Measurements from ENCODE around the gene HDAC7. TPM values are rescaled to one million over a fixed set of nuclear protein-coding genes. Genes with fewer than 3 reads are reported as not detected.
"Not testable (repeated sequence)": the region's sequence is repeated elsewhere in the genome, so short reads cannot be mapped to it uniquely, and the experiment has no call there.

The HDAC7 gene
- polyA plus RNA-seq, 5 donors = 66.6 to 97.5 (median 85.7) TPM

DNA sequence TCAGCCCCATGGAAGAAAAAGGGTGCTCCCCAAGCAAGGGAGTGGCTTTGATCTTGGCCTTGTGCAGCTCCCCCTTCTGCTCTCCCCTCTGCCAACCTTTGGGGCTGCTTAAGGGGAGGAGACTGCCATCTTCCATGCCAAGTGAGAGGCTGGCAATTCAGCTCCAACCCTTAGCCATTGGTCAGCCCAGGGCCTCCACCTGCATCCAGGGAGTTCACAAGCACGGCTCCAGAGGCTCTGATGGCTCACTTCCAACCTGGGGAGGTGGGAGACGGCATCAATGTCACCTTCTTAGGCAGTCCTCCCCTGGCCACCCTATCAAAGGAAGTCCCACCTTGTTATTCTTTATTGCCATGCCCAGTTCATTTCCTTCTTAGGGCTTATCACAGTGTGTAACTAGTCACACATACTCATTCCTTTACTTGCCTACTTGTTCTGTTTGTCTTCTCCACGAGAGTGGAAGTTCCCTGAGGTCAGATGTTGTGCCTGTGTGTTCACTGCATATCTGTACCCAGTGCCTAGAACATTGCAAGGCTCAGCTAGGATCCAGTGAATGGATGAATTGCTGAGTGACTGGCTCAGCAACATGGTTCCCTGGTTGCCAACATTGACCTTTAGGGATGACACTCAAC is 5.0 kb downstream of the HDAC7 start:
- no peak for DNase-seq

DNA sequence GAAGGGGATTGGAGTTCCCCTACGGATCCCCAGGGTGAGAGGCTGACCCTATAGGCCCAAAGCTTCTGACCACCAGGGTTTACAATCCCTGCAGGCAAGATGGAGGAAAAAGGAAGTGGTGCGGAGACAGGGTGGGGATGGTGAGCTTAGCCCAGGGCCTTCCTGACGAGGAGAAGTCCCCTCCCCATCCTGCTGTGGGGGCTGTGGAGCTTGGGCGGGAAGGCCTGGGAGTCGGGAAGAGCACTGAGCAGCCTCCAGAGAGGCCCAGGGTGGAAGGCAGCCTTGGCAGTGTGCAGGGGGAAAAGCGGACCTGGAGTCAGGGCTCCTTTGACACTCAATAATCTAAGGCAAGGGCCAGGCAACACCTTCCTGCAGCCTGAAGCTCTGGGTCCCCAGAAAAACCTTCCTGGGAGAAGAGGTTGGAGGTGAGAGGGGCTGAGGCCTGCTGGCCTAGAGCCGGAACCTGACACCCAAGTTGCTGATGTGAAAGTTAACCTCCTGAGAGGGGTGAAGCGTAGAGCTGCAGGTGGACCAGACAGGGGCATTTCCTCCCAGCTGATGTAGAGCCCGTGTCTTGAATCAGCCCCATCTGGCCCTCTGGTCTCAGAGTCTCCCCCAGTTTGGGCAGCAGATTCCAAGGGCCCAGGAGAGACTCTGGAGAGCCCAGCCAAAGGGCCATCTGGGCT is 6.0 kb downstream of the HDAC7 start:
- DNase-seq = no peak

DNA sequence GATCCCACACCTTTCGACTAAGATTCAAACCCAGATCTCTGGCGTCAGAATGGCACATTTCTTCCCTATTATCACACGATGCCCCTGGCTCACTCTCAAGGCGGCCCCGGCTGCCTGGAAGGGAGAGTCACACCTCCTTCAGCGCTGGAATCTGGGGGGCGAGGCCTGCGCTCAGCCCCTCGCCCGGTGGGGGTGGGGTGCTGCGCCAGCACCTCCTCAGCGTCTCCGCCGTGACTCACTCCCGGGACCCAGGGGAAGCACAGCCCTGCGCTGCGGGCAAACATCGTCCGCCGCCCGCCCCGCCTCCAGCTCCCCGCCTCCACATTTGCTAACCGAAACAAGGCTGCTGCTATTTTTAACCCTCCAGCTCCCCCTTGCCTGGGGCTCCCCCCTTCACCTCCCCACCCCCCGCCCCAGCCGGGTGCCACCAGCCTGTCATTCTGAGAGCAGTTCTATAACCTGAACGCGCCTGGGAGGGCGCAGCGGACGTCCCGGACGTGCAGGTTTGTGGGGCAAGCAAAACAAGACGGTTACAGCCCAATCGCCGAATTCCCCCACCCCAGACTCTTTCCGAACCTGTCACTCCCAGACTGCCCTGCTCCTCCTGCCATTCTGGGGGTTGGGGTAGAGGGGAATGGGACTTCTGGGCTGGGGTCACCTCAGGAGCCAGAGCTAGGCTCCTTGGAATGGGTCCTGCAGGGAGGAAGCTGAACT is 6.7 kb downstream of the HDAC7 start:
- DNase-seq = peak; percentile 74 to 79

DNA sequence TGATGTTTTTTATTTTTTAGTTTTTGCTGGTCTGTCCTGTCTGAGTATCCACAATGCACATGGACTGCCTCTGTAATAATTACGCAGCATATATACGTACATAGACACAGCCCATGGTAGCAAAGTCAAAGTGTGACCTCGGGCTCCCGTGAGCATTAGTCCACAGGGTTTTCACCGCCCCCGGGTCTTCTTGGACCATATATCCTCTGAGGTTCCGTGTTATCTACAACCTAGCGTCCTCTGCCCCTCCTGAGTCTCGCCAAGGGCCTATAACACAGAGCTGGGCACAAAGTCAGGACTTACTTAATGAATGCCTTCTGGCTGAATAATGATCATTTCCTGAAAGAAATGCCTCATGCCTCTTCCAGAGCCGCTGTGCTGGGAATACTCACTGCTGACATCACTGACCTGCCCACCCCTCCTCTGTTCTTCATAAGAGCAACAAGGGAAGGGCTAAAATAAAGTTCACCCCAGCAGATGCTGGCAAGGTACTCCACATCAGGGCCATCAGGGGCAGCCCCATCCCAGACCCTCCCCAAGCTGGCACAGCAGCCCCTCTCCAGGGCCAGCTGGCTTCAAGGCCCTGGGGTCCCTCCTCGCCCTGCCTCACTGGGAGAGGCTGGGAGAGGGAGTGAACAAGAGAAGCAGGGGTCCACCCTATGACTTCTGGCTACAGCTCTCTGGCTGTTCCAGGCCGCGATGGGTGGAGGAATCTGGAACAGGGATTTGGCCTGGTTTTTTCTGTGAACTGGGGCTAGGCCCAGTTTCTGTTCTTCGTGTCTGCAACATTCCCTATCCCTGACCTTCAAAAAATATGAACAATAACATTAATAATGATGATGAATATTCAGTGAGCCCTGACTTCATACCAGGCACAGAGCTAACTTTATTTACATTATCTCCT is 7.9 kb downstream of the HDAC7 start:
- no peak for DNase-seq

DNA sequence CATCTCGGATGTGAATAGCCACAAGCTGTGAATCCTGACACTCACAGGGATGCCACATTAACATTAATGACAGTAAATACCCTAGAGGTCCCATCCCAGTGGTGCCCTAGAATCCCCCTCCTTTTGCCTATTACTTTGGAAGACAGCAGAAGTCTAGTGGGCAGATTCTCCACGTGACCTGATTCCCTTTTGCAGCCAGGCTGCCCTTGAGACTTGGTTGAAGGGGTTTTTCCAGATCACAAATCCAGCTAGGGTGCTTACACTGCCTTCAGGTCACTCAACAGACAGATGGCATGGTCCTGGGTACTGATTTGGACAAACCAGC is 8.7 kb downstream of the HDAC7 start:
- no peak for DNase-seq

- not testable (repeated sequence) for DNase-seq
Measured at GRCh38 chr12:47809518-47809917, 10.2 kb downstream of the HDAC7 start.

DNA sequence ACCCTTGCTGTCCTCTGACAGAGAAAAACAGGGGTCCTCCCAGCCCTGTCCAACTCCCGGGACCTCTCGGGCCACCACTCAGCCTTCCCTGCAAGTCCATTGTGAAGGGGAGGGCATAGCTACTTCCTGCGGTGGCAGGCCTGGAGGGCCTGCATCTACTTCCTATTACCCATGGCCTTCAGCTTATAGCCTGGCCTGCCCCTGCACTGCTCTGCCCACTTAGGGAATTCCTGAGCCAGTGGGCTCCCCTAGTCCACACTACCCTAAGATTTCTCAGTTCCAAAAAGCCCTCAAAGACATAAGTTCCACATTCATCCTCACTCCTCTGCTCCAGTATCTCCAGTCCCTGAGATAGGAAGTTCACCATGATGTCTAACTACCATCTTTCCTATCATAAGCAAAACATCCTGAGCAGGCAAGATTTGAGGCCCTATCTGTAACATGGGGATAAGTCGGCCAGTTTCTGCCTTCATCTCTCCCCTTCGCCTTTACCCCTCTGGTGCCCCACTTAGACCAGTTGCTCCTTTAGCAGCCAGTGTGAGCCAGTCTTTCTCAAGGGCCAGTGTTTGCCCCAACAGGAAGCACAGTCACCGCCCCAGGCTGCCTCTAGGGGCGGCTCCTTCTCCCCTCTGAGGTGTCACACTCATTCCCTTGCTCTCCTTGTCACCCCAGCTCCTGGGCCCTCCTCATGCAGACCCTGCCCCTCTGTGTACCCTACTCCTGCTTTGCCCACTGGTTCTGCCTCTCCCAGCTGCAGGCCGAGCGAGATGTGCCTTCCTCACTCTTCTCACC is 10.9 kb downstream of the HDAC7 start:
- no peak for DNase-seq

DNA sequence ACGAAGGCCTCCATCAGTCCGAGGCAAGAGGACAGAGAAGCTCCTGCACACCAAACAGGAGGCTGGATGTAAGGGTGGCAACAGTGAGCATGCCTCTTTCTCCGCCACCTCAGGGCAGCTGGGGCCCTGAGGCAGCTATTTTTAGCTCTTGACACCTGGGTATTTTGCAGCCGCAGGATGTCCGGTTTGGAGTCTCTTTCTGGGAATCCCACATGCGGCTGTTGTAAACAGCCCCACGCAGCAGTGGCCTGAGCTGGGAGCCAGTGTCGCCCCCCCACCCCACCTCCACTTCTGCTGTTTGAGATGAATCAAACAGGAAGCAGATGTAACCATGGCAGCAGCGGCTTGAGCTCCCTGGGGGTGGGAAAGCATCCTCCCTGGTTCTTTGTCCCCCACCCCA is 11.7 kb downstream of the HDAC7 start:
- DNase-seq = no peak

- no peak for DNase-seq
Measured at GRCh38 chr12:47807338-47807737, 12.4 kb downstream of the HDAC7 start.

GRCh38 chr12:47805417-47805816 is 14.3 kb downstream of the HDAC7 start:
- no peak for DNase-seq

DNA sequence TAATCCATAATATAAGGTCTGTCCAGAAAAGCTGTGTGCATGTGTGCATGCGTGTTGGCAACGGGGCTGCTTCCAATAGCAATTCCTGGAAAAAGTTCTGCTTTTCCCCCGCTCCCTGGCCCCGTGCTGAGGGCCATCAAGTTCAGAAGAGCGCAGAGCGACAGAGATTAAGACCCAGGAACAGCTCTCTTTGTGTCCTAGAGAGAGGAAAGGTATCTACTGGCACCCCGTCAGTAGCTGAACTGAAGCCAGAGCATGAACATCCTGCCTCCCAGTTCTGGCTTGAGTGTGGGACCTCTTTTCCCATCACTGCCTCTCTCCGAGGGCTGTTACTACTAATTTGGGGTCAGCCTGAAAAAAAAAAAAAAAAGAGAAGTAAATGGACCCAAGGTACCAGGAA is 15.5 kb downstream of the HDAC7 start:
- no peak for DNase-seq

GRCh38 chr12:47803191-47803875 is 16.4 kb downstream of the HDAC7 start:
- DNase-seq = no peak

DNA sequence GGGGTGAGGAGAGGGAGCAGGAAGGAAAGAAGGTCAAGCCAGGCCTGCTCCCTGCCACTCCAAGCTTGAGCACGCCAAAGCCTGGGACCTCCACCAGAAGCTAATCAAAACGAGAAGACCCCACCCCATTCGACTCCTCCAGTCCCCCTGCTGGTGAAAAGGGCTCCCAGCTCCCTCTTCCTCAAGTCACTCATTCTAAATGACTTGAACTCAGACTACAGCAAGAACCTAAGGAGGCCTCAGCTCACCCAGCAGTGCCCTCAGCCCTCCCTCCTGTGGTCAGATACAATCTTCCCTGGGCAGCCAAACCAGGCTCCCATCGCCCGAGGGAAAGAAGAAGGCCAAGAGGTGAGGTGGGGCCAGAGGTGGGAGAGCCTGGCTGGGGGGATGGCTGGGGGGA is 17.4 kb downstream of the HDAC7 start:
- no peak for DNase-seq

- DNase-seq = no peak
Measured at GRCh38 chr12:47801904-47802246, 17.8 kb downstream of the HDAC7 start.

DNA sequence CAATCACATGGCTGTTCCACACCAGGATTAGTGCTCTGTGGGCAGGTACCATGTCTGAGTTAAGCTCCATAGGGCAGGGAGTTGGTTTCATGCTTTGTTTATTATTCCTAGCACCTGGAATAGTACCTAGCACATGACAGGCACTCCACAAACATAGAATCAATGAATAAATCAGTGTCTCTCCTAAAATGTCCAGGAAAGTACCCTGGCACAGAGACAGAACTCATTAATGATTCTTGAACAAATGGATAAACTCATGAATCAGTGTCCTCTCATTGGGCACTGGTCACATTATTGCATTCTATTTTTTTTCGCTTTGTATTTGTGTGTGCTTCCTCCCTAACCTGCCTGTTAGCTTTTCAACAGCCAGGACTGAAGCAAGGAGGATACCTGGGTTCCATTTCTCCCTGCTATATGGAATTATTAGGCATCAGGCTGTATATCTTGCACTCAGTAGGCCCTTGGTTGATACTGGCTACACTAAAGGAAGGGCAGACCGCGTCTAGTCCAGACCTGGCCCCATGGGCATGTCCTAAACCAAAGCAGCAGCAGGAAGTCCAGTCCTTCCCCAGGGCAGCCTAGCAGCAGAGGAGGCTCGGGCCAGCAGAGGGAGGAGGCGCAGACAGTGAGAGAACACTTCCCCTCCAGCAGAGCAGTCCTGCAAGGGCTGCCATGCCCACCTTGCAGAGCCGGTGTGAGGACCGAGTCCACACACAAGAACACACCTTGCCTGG is 18.4 kb downstream of the HDAC7 start:
- no peak for DNase-seq

- no peak for DNase-seq
Measured at GRCh38 chr12:47800582-47800981, 19.1 kb downstream of the HDAC7 start.

DNA sequence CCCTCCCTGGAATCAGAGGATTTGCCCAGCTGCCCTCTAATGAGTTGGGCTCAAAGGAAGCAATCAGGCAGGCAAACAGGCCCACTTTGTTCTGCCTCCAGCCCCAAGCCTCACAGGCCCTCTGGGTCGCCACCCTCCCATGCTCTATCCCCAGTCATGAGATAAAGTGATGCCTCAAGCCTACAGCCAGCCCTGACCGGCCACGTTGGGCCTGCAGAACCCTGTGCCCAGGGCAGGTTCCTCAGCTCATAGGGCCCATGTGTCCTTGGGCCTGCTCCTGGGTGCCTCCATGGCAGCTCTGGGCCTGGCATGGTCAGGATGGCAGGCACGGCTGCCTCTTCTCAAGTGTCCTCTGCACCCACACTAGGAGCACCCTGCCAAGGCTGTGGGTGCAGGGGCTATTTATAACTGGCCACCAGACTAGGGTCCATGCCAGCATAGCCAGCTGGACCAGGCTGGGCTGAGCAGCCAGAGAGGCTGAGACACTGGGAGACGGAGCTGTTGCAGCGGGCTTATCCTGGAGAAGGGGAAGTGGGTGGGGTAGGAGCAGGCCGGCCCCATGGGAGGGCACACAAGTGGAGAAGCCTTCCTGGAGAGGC is 20.2 kb downstream of the HDAC7 start:
- no peak for DNase-seq

DNA sequence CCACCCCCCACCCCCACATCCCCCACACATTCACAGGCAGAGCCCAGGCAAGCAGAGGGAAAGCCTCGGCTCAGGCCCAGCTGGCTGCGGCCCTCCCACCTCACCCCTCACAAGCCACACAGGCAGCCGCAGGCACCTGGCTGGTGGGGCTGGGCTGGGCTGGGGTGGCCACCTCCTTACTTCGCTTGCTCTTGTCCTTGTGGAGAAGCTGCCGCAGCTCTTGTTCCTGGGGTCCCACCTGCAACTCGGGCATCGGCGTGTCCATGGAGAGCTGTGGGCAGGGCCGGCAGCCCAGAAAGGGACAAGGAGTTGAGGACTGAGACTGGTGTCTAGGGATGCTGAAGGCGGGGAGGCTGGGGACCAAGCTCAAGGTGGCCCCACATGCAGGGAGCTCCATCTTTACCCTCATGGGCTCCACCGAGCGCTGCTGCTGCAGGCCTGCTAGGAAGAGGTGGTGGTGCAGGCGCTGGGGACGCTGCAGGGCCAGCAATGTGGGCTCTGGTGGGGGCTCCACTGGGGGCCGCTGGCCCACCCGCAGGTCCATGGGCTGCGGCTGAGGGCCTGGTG is 21.2 kb downstream of the HDAC7 start:
- no peak for DNase-seq

GRCh38 chr12:47797441-47797840 is 22.3 kb downstream of the HDAC7 start:
- no peak for DNase-seq

Measured in right lung (tissue), 5 donors.